Measurements from ENCODE around the gene GRIN2D. TPM values are rescaled to one million over a fixed set of nuclear protein-coding genes. Genes with fewer than 3 reads are reported as not detected.

Gene GRIN2D
- total RNA-seq, 1 experiment from 2014 or later: 0.21 TPM

GRCh38 chr19:48441360-48442050 is 48.0 kb downstream of the GRIN2D start:
- no peak for DNase-seq (ENCODE audit: low read depth)

GRCh38 chr19:48442116-48443035 is 48.9 kb downstream of the GRIN2D start:
- DNase-seq (ENCODE audit: low read depth): no peak

GRCh38 chr19:48443256-48443655 is 49.8 kb downstream of the GRIN2D start:
- DNase-seq (ENCODE audit: low read depth): no peak

Other genes starting within 250 kb of the GRIN2D start
- gene LIG1, start 223.3 kb upstream of the GRIN2D start, total RNA-seq (2014; rRNA removed; shearing (Covaris generic)): 86.5 and 139 TPM in 2 replicates
- 1.7 and 1.8 TPM in 2 replicates for gene ZSWIM9, start 223.0 kb upstream of the GRIN2D start, total RNA-seq (2014; rRNA removed; shearing (Covaris generic))
- 17.1 and 19.0 TPM in 2 replicates for gene CARD8, start 137.8 kb upstream of the GRIN2D start, total RNA-seq (2014; rRNA removed; shearing (Covaris generic))
- 1.8 and 2.5 TPM in 2 replicates for gene ZNF114, start 123.6 kb upstream of the GRIN2D start, total RNA-seq (2014; rRNA removed; shearing (Covaris generic))
- gene EMP3, start 68.1 kb upstream of the GRIN2D start, total RNA-seq (2014; rRNA removed; shearing (Covaris generic)): 379 and 513 TPM in 2 replicates
- gene TMEM143, start 29.7 kb upstream of the GRIN2D start, total RNA-seq (2014; rRNA removed; shearing (Covaris generic)): 5.1 and 6.1 TPM in 2 replicates
- gene SYNGR4, start 29.3 kb upstream of the GRIN2D start, total RNA-seq (2014; rRNA removed; shearing (Covaris generic)): not detected in 2 replicates
- 67.7 and 115 TPM in 2 replicates for gene KDELR1, start 2.1 kb upstream of the GRIN2D start, total RNA-seq (2014; rRNA removed; shearing (Covaris generic))
- 97.2 and 113 TPM in 2 replicates for gene GRWD1, start 52.3 kb downstream of the GRIN2D start, total RNA-seq (2014; rRNA removed; shearing (Covaris generic))
- gene KCNJ14, start 61.9 kb downstream of the GRIN2D start, total RNA-seq (2014; rRNA removed; shearing (Covaris generic)): 0.40 and 0.79 TPM in 2 replicates
- 38.1 and 44.3 TPM in 2 replicates for gene CYTH2, start 75.7 kb downstream of the GRIN2D start, total RNA-seq (2014; rRNA removed; shearing (Covaris generic))
- gene LMTK3, start 118.2 kb downstream of the GRIN2D start, total RNA-seq (2014; rRNA removed; shearing (Covaris generic)): 0.05 TPM in 1 of 2 replicates, not detected in the other
- gene SULT2B1, start 158.5 kb downstream of the GRIN2D start, total RNA-seq (2014; rRNA removed; shearing (Covaris generic)): not detected in 2 replicates
- not detected in 2 replicates for gene SPACA4, start 213.1 kb downstream of the GRIN2D start, total RNA-seq (2014; rRNA removed; shearing (Covaris generic))
- 1.2 TPM in 1 of 2 replicates, not detected in the other for gene FAM83E, start 221.4 kb downstream of the GRIN2D start, total RNA-seq (2014; rRNA removed; shearing (Covaris generic))
- 2,830 and 3,901 TPM in 2 replicates for gene RPL18, start 225.5 kb downstream of the GRIN2D start, total RNA-seq (2014; rRNA removed; shearing (Covaris generic))
- 15.9 and 16.5 TPM in 2 replicates for gene SPHK2, start 225.8 kb downstream of the GRIN2D start, total RNA-seq (2014; rRNA removed; shearing (Covaris generic))
- 10.3 and 11.1 TPM in 2 replicates for gene DBP, start 243.7 kb downstream of the GRIN2D start, total RNA-seq (2014; rRNA removed; shearing (Covaris generic))

Measured in HT1080 (cell line).